H1 (cell line): ENCODE results near the gene AK2. TPM values are rescaled to one million over a fixed set of nuclear protein-coding genes. Genes with fewer than 3 reads are reported as not detected.

ENCODE experiments used
- BCL11A ChIP-seq, 2 experiments: IDR thresholded peaks; one replicate each; pipeline ENCODE4 v1.6.1; 2011; ENCODE audit warnings: low read depth in 2 of 2, low read length in 2 of 2, mild to moderate bottlenecking in 2 of 2
- EP300 ChIP-seq, 2 experiments: IDR thresholded peaks; 1 replicate in 1 of 2; 2 replicates in 1 of 2; pipeline ENCODE4 v1.6.1; 2011 to 2012; ENCODE audit warnings: low read depth in 2 of 2, low read length in 2 of 2, mild to moderate bottlenecking in 2 of 2, borderline replicate concordance in 1 of 2, inconsistent platforms in 1 of 2, moderate library complexity in 1 of 2
- EZH2 ChIP-seq: fragments of 200-600 bp; sonication (generic); IDR thresholded peaks from 2 replicates; pipeline ENCODE4 v1.7.1; 2012; ENCODE audit warnings: low read depth, mild to moderate bottlenecking, moderate library complexity, low read length, inconsistent platforms; ENCODE audit not compliant: severe bottlenecking
- HDAC2 ChIP-seq, 2 experiments: fragments of 300-600 bp in 1 of 2; sonication (generic) in 1 of 2; IDR thresholded peaks; 2 replicates each; pipeline ENCODE4 v1.6.1; 2011 to 2012; ENCODE audit warnings: low read depth in 2 of 2, low read length in 2 of 2, mild to moderate bottlenecking in 2 of 2, moderate library complexity in 2 of 2, borderline replicate concordance in 1 of 2, inconsistent platforms in 1 of 2
- JUN ChIP-seq: IDR thresholded peaks from 2 replicates; pipeline ENCODE4 v1.6.1; 2011; ENCODE audit warnings: low read depth, mild to moderate bottlenecking, improper control_type of control experiment, low read length
- JUND ChIP-seq: IDR thresholded peaks from 2 replicates; pipeline ENCODE4 v1.6.1; 2011; ENCODE audit warnings: mild to moderate bottlenecking, improper control_type of control experiment, low read length
- RBBP5 ChIP-seq: IDR thresholded peaks from 2 replicates; pipeline ENCODE4 v1.7.1; 2012; ENCODE audit warnings: low read depth, mild to moderate bottlenecking, inconsistent platforms, low read length, moderate library complexity, borderline replicate concordance
- polyA plus RNA-seq, 7 experiments: library from polyadenylated mRNA; depleted of rRNA in 3 of 7; stranded (reverse) in 5 of 7; unstranded in 2 of 7; fragments of >200 nt in 5 of 7; fragments of 200-250 nt in 2 of 7; gene quantifications; 1 replicate in 5 of 7; 2 replicates in 1 of 7; 4 replicates in 1 of 7; pipeline versions ENCODE4 v1.2.1 to v1.2.3, GENCODE V29; 2011 to 2013; ENCODE audit warnings: missing spikeins in 2 of 7, mixed read lengths in 2 of 7
- total RNA-seq: library from RNA; stranded (reverse); fragmentation: NEBNext Ultra II Directional; extraction: Animal tissue kit (Norgen Biotek cat#: 25700); gene quantifications from 2 replicates; pipeline ENCODE4 v1.2.1, GENCODE V29; 2021

The AK2 gene
- total and polyA plus RNA-seq, 2 of the 8 experiments (the other 6 are each of a cell fraction or from before 2014, with no cell fraction given), result 92.3 to 137 TPM

GRCh38 chr1:33061834-33062233 is 25.2 kb upstream of the AK2 start (continued):
- TF ChIP-seq EP300 (IDR thresholded peaks at IDR 0.05; ENCODE audit: borderline replicate concordance in 1 of 2, low read depth in 2 of 2, low read length in 2 of 2) (no peak), BCL11A (IDR thresholded peaks at IDR 0.05; ENCODE audit: low read depth in 2 of 2, low read length in 2 of 2) (no peak), JUN (no peak), RBBP5 (no peak), JUND (no peak), HDAC2 (IDR thresholded peaks at IDR 0.05; ENCODE audit: borderline replicate concordance in 1 of 2, low read depth in 2 of 2, low read length in 2 of 2) (no peak), EZH2 (no peak)
